HG03432 (cell line): ENCODE data around the gene SPOCK1.
"Not testable (repeated sequence)": the region's sequence is repeated elsewhere in the genome, so short reads cannot be mapped to it uniquely, and the experiment has no call there.

ENCODE experiments used
- ATAC-seq: cut with Tn5 transposase; IDR thresholded peaks from one replicate; pipeline ENCODE4 v1.9.1; 2021; ENCODE audit warnings: mild to moderate bottlenecking, moderate library complexity; ENCODE audit not compliant: unreplicated experiment

Gene SPOCK1

DNA sequence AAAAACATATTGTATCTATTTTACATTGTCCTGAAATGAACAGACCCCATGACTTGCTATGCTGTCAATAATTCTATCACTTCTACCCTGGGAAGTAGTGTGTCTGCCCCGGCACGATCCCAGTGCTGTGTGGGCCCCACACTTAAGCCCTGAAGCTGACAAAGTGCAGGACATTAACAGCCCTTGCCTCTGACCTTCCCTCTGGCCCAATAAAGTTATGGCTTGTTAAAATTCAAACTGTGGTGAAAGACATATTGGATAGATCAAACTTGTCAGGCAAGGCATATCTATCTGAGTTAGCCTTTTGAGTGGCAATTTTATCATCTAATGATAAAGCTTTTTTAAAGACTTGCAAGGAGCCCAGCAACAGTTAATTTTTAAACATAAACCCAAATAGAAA lies 229.2 kb downstream of the SPOCK1 start:
- no peak for ATAC-seq

DNA sequence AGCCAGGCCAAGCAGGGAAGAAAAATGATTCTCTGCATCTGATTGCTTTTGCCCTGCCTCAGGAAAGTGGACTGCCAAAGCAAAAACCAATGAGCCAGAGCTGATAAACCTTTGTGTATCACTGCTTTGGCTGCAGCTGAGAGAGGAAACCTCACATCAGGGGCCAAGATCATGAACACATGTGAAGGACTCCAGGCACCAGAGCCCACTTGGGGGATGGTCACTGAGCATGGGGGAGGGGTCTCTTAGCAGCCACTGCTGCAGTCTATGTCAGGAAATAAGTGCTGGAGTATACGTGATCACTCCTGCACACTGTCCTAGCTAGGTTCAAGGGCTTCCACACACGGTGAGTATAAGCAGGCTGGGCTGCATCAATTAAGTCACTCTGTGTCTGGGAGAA lies 229.9 kb downstream of the SPOCK1 start:
- ATAC-seq = no peak

- ATAC-seq = no peak
Observed at GRCh38 chr5:137268646-137269045, 230.5 kb downstream of the SPOCK1 start.

DNA sequence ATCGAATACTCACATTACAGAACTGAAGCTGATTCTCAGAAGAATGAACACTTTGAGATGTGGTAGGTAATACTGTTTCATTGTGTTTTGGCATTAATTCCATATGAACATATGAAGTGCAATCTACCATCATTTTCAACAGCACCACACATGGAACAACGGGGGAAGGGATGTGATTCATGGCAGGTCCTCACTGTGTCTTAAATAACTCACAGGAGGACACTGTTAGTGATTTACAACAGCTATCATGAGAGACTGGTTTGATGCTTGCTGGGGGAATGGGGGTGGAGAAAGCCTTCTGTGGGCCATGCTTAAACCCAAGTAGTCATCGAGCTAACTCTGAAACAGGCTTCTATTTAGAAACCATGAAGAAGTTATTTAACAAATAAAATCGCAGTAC lies 232.9 kb downstream of the SPOCK1 start:
- no peak for ATAC-seq

GRCh38 chr5:137265457-137265856 lies 233.7 kb downstream of the SPOCK1 start:
- no peak for ATAC-seq

DNA sequence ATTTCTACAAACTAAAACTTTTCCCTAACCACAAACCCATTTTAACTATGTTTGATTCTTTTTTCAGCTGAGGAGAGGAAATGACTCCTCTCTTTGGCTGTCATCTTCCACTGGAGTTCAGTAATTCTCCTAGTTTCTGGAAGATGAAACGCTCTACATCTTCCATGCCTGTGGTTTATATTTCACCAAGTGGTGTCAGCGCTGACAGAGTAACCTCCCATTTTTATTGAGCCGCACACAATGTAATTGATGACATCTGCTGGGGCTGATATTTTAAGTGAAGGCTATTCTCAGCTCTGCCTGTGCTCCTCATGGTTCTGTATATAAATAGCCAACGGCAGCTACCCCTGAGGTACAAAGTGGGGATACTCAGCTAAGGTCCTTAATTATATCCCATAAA lies 234.6 kb downstream of the SPOCK1 start:
- ATAC-seq = no peak

DNA sequence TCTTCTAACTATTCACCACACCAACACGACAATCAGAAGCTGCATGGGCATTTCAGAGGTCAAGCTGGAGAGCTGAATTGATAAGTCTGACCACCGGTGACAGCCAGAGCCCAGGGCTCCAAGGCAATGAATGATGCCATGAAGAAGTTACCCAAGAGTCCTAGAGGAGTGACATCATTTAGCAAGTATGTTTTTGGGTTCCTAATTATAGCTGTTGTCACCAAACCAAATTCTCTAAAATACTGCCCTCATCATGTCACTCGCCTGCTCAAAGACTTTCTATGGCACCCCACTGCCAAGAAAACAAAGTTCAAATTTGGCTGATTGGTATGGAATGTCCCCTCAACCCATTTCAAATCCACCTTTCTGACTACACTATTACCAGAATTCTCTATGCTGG lies 235.1 kb downstream of the SPOCK1 start:
- ATAC-seq = no peak

GRCh38 chr5:137263371-137264005 lies 235.6 kb downstream of the SPOCK1 start:
- no peak for ATAC-seq

DNA sequence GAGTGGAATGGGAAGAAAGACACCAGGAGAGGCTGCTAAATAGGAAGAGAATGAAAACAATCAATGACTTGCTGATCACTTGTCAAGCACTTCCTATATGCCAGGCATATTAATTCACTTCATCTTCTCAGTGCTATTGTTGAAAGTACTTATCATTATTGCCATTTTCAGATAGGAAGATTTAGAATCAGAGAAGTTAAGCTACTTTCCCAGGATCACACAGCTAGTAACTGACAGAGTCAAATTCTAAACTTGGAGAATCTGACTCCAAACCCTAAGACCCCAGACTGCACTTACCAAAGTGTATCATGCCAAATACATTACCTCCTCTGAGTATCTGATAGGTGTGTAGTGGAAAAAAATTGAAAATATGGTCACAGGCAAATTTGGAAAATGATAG lies 236.3 kb downstream of the SPOCK1 start:
- ATAC-seq = no peak

DNA sequence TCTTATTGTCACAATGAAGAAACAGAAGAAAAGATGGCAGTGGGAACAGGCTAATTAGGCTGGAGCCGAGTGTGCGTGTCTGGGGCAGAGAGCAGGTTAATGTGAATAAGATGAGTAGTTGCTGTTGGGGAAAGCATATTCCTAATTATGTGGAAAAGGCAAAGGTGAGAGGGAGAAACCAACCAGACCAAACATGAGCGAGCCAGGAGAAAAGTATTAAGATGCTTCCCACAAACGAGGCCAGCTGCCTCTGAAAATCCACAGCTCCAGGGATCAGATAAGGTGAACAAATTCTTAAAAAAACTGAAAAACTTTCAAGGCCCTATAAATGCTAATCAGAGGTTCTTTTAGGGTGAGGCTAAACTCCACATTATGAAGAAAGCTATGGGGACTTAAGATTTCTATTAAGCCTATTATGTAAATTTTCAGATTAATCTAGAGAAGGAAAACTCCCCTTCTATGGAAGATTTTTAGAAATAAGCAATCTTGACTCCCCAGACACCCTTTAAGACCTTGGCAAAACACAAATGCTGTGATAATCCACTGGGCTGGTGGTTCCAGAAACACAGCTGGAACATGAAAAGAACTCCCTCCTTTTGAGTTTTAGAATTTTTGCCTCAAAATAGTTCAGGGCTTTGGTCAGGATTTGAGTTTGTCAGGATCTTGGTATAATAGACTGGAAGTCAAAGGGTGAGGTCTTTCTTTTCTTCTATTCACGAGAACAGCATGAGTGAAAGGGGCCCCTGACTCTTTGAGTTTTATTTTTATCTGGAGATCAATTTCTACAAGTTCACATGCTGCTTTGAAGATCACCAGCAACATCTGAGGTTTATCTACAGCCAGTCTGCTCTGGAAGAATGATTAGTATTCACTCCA lies 238.1 kb downstream of the SPOCK1 start:
- ATAC-seq = no peak

DNA sequence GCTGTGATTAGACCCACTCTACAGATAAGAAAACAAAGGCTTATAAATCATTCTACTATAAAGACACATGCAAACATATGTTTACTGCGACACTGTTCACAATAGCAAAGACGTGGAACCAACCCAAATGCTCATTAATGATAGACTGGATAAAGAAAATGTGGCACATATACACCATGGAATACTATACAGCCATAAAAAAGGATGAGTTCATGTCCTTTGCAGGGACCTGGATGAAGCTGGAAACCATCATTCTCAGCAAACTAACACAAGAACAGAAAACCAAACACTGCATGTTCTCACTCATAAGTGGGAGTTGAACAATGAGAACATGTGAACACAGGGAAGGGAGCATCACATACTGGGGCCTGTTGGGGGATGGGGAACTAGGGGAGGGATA lies 240.0 kb downstream of the SPOCK1 start:
- not testable (repeated sequence) for ATAC-seq

GRCh38 chr5:137254119-137255090 lies 244.7 kb downstream of the SPOCK1 start:
- no peak for ATAC-seq

DNA sequence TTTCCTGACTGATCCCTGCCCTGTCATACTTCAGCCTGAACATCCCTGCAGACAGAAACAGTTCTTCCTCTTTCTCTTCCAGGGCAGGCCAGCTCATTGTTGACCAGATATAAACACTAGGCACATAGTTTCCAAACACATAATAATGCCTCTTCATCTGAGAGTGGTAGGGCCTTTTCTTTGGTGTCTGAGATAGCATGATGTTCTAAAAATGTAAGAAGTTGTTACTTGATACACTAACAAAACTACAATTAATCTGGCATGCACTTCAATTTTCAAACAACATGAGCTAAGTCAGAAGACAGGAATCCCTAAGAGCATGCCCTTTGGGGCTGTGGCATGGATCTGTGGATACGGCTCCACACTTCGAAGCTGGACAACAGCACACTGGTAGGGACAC lies 246.6 kb downstream of the SPOCK1 start:
- no peak for ATAC-seq

DNA sequence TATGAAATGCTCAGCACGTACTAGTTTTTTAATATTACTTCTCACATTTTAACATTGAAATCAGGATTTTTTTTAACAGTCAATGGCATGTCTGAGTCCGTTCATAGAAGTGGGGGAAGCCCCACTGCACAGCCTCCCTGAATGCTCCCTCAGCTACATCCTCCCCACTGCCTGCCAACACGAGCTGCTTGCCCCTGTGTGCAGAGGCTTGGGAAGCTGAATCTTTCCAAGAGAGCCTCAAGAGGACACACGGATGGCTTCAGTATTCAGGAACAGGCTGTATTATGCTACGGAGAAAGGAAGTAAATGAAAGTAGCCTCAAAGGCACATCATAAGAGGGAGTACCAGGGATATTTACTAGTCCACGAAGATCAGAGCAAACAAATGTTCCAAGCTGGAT lies 248.7 kb downstream of the SPOCK1 start:
- no peak for ATAC-seq

DNA sequence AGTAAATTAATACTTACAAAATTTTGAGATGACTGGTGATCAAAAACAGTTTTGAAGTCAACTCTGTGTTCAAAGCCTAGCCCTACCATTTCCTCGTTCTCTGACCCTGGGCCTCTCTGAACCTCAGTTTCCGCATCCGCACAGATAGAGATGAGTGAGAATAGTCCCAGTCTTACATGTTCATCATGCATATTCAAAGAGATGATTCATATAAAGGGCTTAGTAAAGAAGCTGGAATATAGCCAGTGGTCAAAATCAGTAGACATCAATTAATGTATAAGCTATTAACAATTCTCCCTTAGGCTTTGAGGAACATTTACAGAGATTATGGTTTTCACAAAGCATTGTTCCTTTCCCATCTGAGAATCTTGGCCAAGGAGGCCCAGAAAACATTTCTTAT lies 250.6 kb downstream of the SPOCK1 start:
- no peak for ATAC-seq

DNA sequence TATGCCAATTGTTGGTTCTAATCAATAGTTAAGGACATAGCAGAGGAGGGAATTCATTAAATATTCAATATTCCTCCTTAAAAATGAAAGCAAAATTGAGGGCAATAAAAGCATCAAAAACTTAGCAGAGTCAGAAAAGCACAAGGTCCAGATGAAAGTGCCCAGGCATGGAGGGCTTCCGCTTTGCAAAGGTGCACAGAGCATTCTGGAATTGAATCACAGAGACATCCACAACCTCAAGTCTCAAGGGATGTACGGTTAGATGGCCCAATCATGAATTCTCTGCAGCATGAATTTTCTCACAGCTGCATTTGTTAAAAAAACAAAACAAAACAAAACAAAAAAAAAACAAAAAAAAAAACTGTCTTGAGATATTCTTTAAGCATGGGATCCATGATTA lies 253.7 kb downstream of the SPOCK1 start:
- no peak for ATAC-seq

- ATAC-seq = no peak
Observed at GRCh38 chr5:137240285-137240684, 258.8 kb downstream of the SPOCK1 start.

DNA sequence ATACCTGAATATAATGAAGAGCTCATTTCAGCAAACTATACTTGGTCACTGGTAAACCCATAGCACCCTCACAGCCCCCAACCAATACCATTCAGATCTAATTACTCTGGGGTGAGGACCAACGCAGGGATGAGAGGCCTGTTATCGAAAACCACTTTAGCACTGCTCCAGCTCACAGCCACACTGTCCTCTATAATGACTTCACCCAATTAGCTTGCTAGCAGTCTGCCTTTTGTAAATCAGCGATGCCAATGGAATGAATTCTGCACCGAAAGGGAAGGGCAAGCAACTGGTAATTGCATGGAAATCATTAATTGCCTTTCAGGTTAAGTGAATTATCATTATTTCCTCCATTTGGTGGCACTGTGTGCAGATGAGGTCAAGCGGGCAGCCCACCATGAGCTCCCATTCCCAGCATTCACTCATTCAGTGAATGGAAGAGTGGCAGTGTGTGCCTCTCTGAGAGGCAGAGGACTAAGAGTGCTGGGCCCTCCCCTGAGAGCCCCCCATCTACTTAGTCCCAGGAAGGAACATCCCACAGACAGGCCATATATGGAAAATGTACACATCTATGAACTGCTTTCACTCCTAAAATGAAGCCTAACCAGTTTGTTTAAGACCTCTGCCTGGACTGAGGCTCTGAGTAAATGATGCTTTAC lies 262.1 kb downstream of the SPOCK1 start:
- ATAC-seq = no peak

DNA sequence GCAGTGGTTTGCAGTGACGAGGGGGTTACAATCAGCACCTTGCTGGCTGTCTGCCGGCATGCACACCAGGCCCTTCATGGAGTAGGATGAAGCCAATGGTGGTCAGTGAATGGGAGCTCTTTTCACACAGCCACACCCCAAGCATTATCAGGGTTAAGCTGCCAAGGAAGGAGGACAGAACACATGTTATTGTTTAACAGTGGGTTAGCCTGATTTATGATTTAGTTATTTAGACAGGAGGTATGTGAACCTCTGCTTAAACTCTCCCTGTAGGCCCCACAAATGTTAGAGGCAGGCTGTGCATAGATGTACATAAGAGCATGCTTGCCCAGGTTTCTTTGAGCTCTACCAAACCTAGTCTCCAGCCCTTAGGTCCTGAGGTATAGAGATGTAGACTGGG lies 262.9 kb downstream of the SPOCK1 start:
- ATAC-seq = no peak

DNA sequence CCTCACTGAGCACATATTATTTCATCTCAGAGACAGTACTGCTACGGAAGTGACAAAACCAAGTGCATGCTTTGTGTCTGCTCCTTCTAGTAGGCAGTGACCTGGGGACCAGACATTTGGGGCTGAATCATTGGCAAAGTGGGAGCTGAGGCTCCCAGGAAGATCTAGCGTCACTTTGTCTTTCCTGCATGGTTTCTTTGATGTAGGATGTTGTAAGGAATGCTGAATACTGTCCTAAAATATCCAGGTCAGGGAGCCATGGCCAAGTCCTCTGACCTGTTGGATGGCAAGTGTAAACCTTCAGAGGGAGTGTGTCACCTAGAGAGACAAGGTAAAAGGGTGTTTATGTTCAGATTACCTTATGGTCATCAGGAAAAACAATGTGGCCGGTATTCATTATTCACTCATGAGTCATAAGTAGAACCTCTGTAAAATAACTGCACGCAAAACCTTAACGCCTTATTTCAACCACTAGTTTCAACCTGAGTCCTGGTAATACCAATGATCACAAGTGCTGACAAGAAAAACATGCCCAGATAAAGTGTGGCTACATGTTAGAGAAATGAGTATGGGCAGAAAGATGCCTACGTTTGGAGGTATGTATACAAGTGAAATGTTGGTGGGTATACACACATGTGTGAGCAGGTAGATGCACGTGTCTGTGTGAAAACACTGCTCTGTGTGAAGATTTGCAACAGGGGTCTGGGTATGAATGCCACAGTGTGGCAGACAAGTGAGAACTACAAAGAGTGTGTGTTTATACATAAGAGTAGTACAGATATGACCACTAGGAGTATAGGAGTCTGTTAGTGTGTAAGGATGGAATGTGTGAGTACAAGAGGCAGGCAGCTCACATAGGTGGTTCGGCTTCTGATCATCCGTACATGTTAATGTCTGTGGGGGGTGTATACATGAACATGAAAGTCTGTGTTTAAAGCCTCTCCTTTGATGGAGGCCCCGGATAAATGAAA lies 263.9 kb downstream of the SPOCK1 start:
- ATAC-seq = no peak
